Measurements from ENCODE around the gene PCDHA1.

DNA sequence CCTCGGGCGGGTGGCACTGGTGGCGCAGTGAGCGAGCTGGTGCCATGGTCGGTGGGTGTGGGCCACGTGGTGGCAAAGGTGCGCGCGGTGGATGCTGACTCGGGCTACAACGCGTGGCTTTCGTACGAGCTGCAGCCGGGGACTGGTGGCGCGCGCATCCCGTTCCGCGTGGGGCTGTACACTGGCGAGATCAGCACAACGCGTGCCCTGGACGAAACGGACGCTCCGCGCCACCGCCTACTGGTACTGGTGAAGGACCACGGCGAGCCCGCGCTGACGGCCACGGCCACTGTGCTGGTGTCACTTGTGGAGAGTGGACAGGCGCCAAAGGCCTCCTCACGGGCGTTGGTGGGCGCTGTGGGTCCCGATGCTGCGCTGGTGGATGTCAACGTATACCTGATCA lies 22.9 kb downstream of the PCDHA1 start:
- TF ChIP-seq, protein P1, sequence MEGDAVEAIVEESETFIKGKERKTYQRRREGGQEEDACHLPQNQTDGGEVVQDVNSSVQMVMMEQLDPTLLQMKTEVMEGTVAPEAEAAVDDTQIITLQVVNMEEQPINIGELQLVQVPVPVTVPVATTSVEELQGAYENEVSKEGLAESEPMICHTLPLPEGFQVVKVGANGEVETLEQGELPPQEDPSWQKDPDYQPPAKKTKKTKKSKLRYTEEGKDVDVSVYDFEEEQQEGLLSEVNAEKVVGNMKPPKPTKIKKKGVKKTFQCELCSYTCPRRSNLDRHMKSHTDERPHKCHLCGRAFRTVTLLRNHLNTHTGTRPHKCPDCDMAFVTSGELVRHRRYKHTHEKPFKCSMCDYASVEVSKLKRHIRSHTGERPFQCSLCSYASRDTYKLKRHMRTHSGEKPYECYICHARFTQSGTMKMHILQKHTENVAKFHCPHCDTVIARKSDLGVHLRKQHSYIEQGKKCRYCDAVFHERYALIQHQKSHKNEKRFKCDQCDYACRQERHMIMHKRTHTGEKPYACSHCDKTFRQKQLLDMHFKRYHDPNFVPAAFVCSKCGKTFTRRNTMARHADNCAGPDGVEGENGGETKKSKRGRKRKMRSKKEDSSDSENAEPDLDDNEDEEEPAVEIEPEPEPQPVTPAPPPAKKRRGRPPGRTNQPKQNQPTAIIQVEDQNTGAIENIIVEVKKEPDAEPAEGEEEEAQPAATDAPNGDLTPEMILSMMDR (IDR thresholded peaks at IDR 0.05): no peak
- TF ChIP-seq ZFX (IDR thresholded peaks at IDR 0.05; ENCODE audit: borderline replicate concordance): no peak

All from 22Rv1 (cell line).